Measurements from ENCODE around the gene ANGPTL8. TPM values are rescaled to one million over a fixed set of nuclear protein-coding genes. Genes with fewer than 3 reads are reported as not detected.

The ANGPTL8 gene
- total RNA-seq, 1 experiment from 2014 or later: not detected

DNA sequence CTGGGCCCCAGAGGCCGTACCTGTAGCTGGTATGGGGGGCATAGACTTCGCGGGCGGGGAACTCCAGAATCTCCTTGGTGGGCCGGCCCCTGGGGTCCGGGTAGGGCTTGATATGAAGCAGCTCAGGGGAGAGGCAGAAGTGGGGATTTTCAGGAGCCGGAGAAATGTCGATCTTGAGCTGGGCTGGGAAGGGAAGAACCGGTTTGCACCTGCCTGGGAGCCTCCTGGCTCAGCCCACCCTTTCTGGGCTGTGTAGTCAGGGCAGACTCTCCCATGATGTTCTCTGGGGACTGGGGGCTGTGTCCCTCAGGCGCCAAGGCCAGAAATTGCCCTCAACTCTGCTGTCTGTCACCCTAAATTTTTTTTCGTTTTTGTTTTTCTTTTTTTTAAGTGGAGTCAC is 2.6 kb downstream of the ANGPTL8 start:
- CTCF ChIA-PET: interaction anchor here (0.7 to 3.2 kb wide), 5 partner anchors 14 to 240 kb away, joined by 3 to 24 read pairs (median 3); partner anchors contain the start of gene RGL3
- H3K9me3 Mint-ChIP-seq: 0 out of 2 replicates have a peak, but pooled peaks cover 4% of the 10 kb centered on the region
- ATAC-seq: no peak

More for the DNA sequence above, 2.6 kb downstream of the ANGPTL8 start:
- no peak for TF ChIP-seq ZSCAN18 (CRISPR knock-in tag; IDR thresholded peaks at IDR 0.05)
- TF ChIP-seq ELF4 (CRISPR knock-in tag; IDR thresholded peaks at IDR 0.05; ENCODE audit: low read depth): no peak
- TF ChIP-seq, protein P1, sequence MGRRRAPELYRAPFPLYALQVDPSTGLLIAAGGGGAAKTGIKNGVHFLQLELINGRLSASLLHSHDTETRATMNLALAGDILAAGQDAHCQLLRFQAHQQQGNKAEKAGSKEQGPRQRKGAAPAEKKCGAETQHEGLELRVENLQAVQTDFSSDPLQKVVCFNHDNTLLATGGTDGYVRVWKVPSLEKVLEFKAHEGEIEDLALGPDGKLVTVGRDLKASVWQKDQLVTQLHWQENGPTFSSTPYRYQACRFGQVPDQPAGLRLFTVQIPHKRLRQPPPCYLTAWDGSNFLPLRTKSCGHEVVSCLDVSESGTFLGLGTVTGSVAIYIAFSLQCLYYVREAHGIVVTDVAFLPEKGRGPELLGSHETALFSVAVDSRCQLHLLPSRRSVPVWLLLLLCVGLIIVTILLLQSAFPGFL (CRISPR knock-in tag; IDR thresholded peaks at IDR 0.05; ENCODE audit: borderline replicate concordance): no peak
- TF ChIP-seq OVOL2 (CRISPR knock-in tag; IDR thresholded peaks at IDR 0.05; ENCODE audit: borderline replicate concordance): no peak
- TF ChIP-seq E2F1 (CRISPR knock-in tag; IDR thresholded peaks at IDR 0.05): no peak
- no peak for TF ChIP-seq ARID4B (CRISPR knock-in tag; IDR thresholded peaks at IDR 0.05; ENCODE audit: borderline replicate concordance)
- TF ChIP-seq FOXK1 (CRISPR knock-in tag; IDR thresholded peaks at IDR 0.05): no peak
- TF ChIP-seq ZNF263 (CRISPR knock-in tag; IDR thresholded peaks at IDR 0.05; ENCODE audit: low read depth): no peak
- no peak for TF ChIP-seq CBFB (CRISPR knock-in tag; IDR thresholded peaks at IDR 0.05; ENCODE audit: low read depth)
- TF ChIP-seq GRHL2 (CRISPR knock-in tag; IDR thresholded peaks at IDR 0.05; ENCODE audit: insufficient replicate concordance, severe bottlenecking): no peak
- no peak for TF ChIP-seq MYBL2 (CRISPR knock-in tag; IDR thresholded peaks at IDR 0.05)
- no peak for TF ChIP-seq ATF6 (CRISPR knock-in tag; IDR thresholded peaks at IDR 0.05)
- TF ChIP-seq, protein P2, sequence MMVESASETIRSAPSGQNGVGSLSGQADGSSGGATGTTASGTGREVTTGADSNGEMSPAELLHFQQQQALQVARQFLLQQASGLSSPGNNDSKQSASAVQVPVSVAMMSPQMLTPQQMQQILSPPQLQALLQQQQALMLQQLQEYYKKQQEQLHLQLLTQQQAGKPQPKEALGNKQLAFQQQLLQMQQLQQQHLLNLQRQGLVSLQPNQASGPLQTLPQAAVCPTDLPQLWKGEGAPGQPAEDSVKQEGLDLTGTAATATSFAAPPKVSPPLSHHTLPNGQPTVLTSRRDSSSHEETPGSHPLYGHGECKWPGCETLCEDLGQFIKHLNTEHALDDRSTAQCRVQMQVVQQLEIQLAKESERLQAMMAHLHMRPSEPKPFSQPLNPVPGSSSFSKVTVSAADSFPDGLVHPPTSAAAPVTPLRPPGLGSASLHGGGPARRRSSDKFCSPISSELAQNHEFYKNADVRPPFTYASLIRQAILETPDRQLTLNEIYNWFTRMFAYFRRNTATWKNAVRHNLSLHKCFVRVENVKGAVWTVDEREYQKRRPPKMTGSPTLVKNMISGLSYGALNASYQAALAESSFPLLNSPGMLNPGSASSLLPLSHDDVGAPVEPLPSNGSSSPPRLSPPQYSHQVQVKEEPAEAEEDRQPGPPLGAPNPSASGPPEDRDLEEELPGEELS (CRISPR knock-in tag; IDR thresholded peaks at IDR 0.05): no peak
- no peak for TF ChIP-seq GABPB1 (CRISPR knock-in tag; IDR thresholded peaks at IDR 0.05)
- no peak for TF ChIP-seq TEAD1 (CRISPR knock-in tag; IDR thresholded peaks at IDR 0.05)
- DNase-seq (ENCODE audit: low spot score): no peak
- POLR2A ChIA-PET: no interaction called here
- H3K27ac Mint-ChIP-seq: no peak overlapping the region
- H3K27me3 Mint-ChIP-seq (ENCODE audit: low read depth): no peaks in the 10 kb centered on the region
- no peak overlapping the region for H3K4me3 Mint-ChIP-seq
- peaks cover 32% of the 10 kb centered on the region for H3K36me3 Mint-ChIP-seq
- peaks cover 6% of the 10 kb centered on the region for H3K4me1 Mint-ChIP-seq
